ENCODE data around the gene RGR.
A peak's percentile ranks its signal among the peaks of the same experiment; 100 is the strongest.

Gene RGR

GRCh38 chr10:84221916-84222315 lies 22.9 kb upstream of the RGR start:
- no peak for DNase-seq (ENCODE audit: low spot score)

GRCh38 chr10:84224411-84225028 lies 20.3 kb upstream of the RGR start:
- no peak for DNase-seq (ENCODE audit: low spot score)

GRCh38 chr10:84225427-84226173 lies 19.3 kb upstream of the RGR start, which contains the start of gene LRIT2:
Gene LRIT2, minus strand, starts transcription at chr10:84225544. Its CDS starts 24 bp downstream, at chr10:84225520.
- DNase-seq (ENCODE audit: low spot score), result no peak

GRCh38 chr10:84226616-84227015 lies 18.2 kb upstream of the RGR start:
- no peak for DNase-seq (ENCODE audit: low spot score)

- DNase-seq (ENCODE audit: low spot score), result no peak
These were observed 17.0 kb upstream of the RGR start for GRCh38 chr10:84227810-84228209.

GRCh38 chr10:84230359-84230758 lies 14.5 kb upstream of the RGR start:
- no peak for DNase-seq (ENCODE audit: low spot score)

- DNase-seq (ENCODE audit: low spot score), result no peak
These were observed 12.5 kb upstream of the RGR start for GRCh38 chr10:84232376-84232775.

GRCh38 chr10:84233940-84234339 lies 10.9 kb upstream of the RGR start:
- no peak for DNase-seq (ENCODE audit: low spot score)

- no peak for DNase-seq (ENCODE audit: low spot score)
These were observed 10.4 kb upstream of the RGR start for GRCh38 chr10:84234479-84234878.

- no peak for DNase-seq (ENCODE audit: low spot score)
These were observed 9.8 kb upstream of the RGR start for GRCh38 chr10:84235096-84235495.

- DNase-seq (ENCODE audit: low spot score), result no peak
These were observed 8.1 kb upstream of the RGR start for GRCh38 chr10:84236807-84237198.

- DNase-seq (ENCODE audit: low spot score), result no peak
These were observed 7.4 kb upstream of the RGR start for GRCh38 chr10:84237199-84238051.

GRCh38 chr10:84238909-84239308 lies 5.9 kb upstream of the RGR start:
- DNase-seq (ENCODE audit: low spot score), result peak; percentile 52

GRCh38 chr10:84241185-84241790 lies 3.6 kb upstream of the RGR start, which contains the start of gene LRIT1:
Gene LRIT1, minus strand, starts transcription at chr10:84241546. Its CDS starts 107 bp downstream, at chr10:84241439.
- no peak for DNase-seq (ENCODE audit: low spot score)

GRCh38 chr10:84243759-84244158 lies 1.1 kb upstream of the RGR start:
- no peak for DNase-seq (ENCODE audit: low spot score)

GRCh38 chr10:84247496-84247895 lies 2.6 kb downstream of the RGR start:
- DNase-seq (ENCODE audit: low spot score), result no peak

- DNase-seq (ENCODE audit: low spot score), result no peak
These were observed 3.9 kb downstream of the RGR start for GRCh38 chr10:84248794-84249193.

- no peak for DNase-seq (ENCODE audit: low spot score)
These were observed 10.0 kb downstream of the RGR start for GRCh38 chr10:84254552-84255478.

- DNase-seq (ENCODE audit: low spot score), result peak; percentile 66
These were observed 11.9 kb downstream of the RGR start for GRCh38 chr10:84256510-84257342.

GRCh38 chr10:84257343-84258020 lies 12.6 kb downstream of the RGR start:
- DNase-seq (ENCODE audit: low spot score), result no peak

All from AG08396 (cell line).